HG03108 (cell line): ENCODE measurements around the gene ZEB2.
A peak's percentile ranks its signal among the peaks of the same experiment; 100 is the strongest.
"Not testable (repeated sequence)": the region's sequence is repeated elsewhere in the genome, so short reads cannot be mapped to it uniquely, and the experiment has no call there.

Source experiments
- ATAC-seq: cut with Tn5 transposase; IDR thresholded peaks from one replicate; pipeline ENCODE4 v1.9.1; 2021; ENCODE audit warnings: moderate library complexity; ENCODE audit not compliant: unreplicated experiment

The ZEB2 gene

GRCh38 chr2:144389930-144390311 lies 130.0 kb downstream of the ZEB2 start:
- no peak for ATAC-seq

- no peak for ATAC-seq
These were observed 130.6 kb downstream of the ZEB2 start for GRCh38 chr2:144389151-144389929.

GRCh38 chr2:144385381-144385780 lies 134.5 kb downstream of the ZEB2 start:
- ATAC-seq = no peak

- ATAC-seq = no peak
These were observed 136.3 kb downstream of the ZEB2 start for GRCh38 chr2:144383571-144384100.

GRCh38 chr2:144382849-144383248 lies 137.1 kb downstream of the ZEB2 start:
- peak; percentile 99 for ATAC-seq

- no peak for ATAC-seq
These were observed 138.2 kb downstream of the ZEB2 start for GRCh38 chr2:144381716-144382115.

- no peak for ATAC-seq
These were observed 140.0 kb downstream of the ZEB2 start for GRCh38 chr2:144379851-144380311.

- no peak for ATAC-seq
These were observed 141.4 kb downstream of the ZEB2 start for GRCh38 chr2:144378551-144378950.

- ATAC-seq = no peak
These were observed 142.0 kb downstream of the ZEB2 start for GRCh38 chr2:144377914-144378313.

- ATAC-seq = no peak
These were observed 143.0 kb downstream of the ZEB2 start for GRCh38 chr2:144376926-144377325.

GRCh38 chr2:144376460-144376859 lies 143.5 kb downstream of the ZEB2 start:
- no peak for ATAC-seq

GRCh38 chr2:144374163-144374661 lies 145.7 kb downstream of the ZEB2 start:
- no peak for ATAC-seq

- ATAC-seq = no peak
These were observed 147.4 kb downstream of the ZEB2 start for GRCh38 chr2:144372410-144373080.

GRCh38 chr2:144370937-144371584 lies 148.9 kb downstream of the ZEB2 start:
- ATAC-seq = no peak

GRCh38 chr2:144369416-144369815 lies 150.5 kb downstream of the ZEB2 start:
- no peak for ATAC-seq

GRCh38 chr2:144366825-144367429 lies 153.0 kb downstream of the ZEB2 start:
- ATAC-seq = no peak

- ATAC-seq = peak; percentile 71
These were observed 154.8 kb downstream of the ZEB2 start for GRCh38 chr2:144364944-144365738.

GRCh38 chr2:144364247-144364646 lies 155.7 kb downstream of the ZEB2 start:
- not testable (repeated sequence) for ATAC-seq

GRCh38 chr2:144362401-144362800 lies 157.5 kb downstream of the ZEB2 start:
- ATAC-seq = no peak

- no peak for ATAC-seq
These were observed 158.2 kb downstream of the ZEB2 start for GRCh38 chr2:144361742-144362141.
